Neuronal stem cell (in vitro differentiated cells): ENCODE data around the gene ING1.
"Not testable (repeated sequence)": the region's sequence is repeated elsewhere in the genome, so short reads cannot be mapped to it uniquely, and the experiment has no call there.

Source experiments
- DNase-seq: peaks from one replicate; pipeline ENCODE4 v3.0.0-alpha.2; 2013; ENCODE audit warnings: low spot score
- H2AFZ ChIP-seq: one replicate; pipeline ENCODE4 v1.6.1; 2013; ENCODE audit warnings: mild to moderate bottlenecking, low read length, inconsistent platforms
- H2AK5ac ChIP-seq: 2 replicates; pipeline ENCODE4 v1.6.1; 2013; ENCODE audit warnings: low read depth, mild to moderate bottlenecking, inconsistent platforms, low read length, moderate library complexity, mixed read lengths
- H2BK120ac ChIP-seq: 2 replicates; pipeline ENCODE4 v1.6.1; 2013; ENCODE audit warnings: low read depth, mild to moderate bottlenecking, inconsistent platforms, low read length, moderate library complexity, mixed read lengths
- H2BK12ac ChIP-seq: one replicate; pipeline ENCODE4 v1.6.1; 2013; ENCODE audit warnings: low read length, inconsistent platforms
- H2BK15ac ChIP-seq: 2 replicates; pipeline ENCODE4 v1.6.1; 2013; ENCODE audit warnings: mild to moderate bottlenecking, low read length, inconsistent platforms, mixed read lengths
- H2BK5ac ChIP-seq: one replicate; pipeline ENCODE4 v1.6.1; 2013; ENCODE audit warnings: inconsistent platforms, mild to moderate bottlenecking, low read length, moderate library complexity
- H3K14ac ChIP-seq: one replicate; pipeline ENCODE4 v1.6.1; 2013; ENCODE audit warnings: low read length, inconsistent platforms
- H3K18ac ChIP-seq: 2 replicates; pipeline ENCODE4 v1.6.1; 2013; ENCODE audit warnings: low read length, inconsistent platforms
- H3K23ac ChIP-seq: 2 replicates; pipeline ENCODE4 v1.6.1; 2013; ENCODE audit warnings: low read depth, mild to moderate bottlenecking, mixed read lengths, low read length, inconsistent platforms; ENCODE audit not compliant: poor library complexity
- H3K27ac ChIP-seq: replicated peaks from 3 replicates; pipeline ENCODE4 v1.5.1; 2013; ENCODE audit warnings: low read length, inconsistent platforms
- H3K27me3 ChIP-seq, 3 experiments: 2 replicates each; pipeline ENCODE4 v1.6.1; 2013; ENCODE audit warnings: low read length in 3 of 3, mild to moderate bottlenecking in 2 of 3, inconsistent platforms in 1 of 3, low read depth in 1 of 3, mixed read lengths in 1 of 3, moderate library complexity in 1 of 3; ENCODE audit not compliant: control insufficient read depth in 3 of 3, insufficient read depth in 3 of 3
- H3K36me3 ChIP-seq, 2 donors: replicated peaks in 1 of 2; 2 replicates each; pipeline ENCODE4 v1.6.1; 2013; ENCODE audit warnings: low read length in 2 of 2; ENCODE audit not compliant: control insufficient read depth in 2 of 2, insufficient read depth in 2 of 2
- H3K4ac ChIP-seq: 2 replicates; pipeline ENCODE4 v1.6.1; 2013; ENCODE audit warnings: inconsistent platforms, mild to moderate bottlenecking, low read length, moderate library complexity
- H3K4me1 ChIP-seq, 2 donors: 1 replicate in 1 of 2; 2 replicates in 1 of 2; pipeline ENCODE4 v1.6.1; 2013; ENCODE audit warnings: low read length in 2 of 2, low read depth in 1 of 2; ENCODE audit not compliant: control insufficient read depth in 2 of 2, insufficient read depth in 1 of 2
- H3K4me2 ChIP-seq: one replicate; pipeline ENCODE4 v1.6.1; 2013; ENCODE audit warnings: mild to moderate bottlenecking, low read length, inconsistent platforms; ENCODE audit not compliant: insufficient read depth, poor library complexity, severe bottlenecking
- H3K4me3 ChIP-seq, 2 donors: 2 replicates each; pipeline ENCODE4 v1.5.1; 2013; ENCODE audit warnings: low read length in 2 of 2, mild to moderate bottlenecking in 2 of 2, inconsistent platforms in 1 of 2, moderate library complexity in 1 of 2
- H3K79me1 ChIP-seq: one replicate; pipeline ENCODE4 v1.6.1; 2013; ENCODE audit warnings: low read depth, mild to moderate bottlenecking, inconsistent platforms, low read length, moderate library complexity
- H3K9ac ChIP-seq: one replicate; pipeline ENCODE4 v1.6.1; 2013; ENCODE audit warnings: mild to moderate bottlenecking, low read depth, low read length, inconsistent platforms; ENCODE audit not compliant: poor library complexity
- H3K9me3 ChIP-seq, 2 donors: replicated peaks in 1 of 2; 2 replicates each; pipeline versions ENCODE3 to v1.6.1; 2013; ENCODE audit warnings: low read length in 2 of 2, mild to moderate bottlenecking in 2 of 2, inconsistent platforms in 1 of 2, low read depth in 1 of 2, mixed read lengths in 1 of 2, moderate library complexity in 1 of 2; ENCODE audit not compliant: control insufficient read depth in 2 of 2, insufficient read depth in 1 of 2
- H4K8ac ChIP-seq: one replicate; pipeline ENCODE4 v1.6.1; 2013; ENCODE audit warnings: low read depth, mild to moderate bottlenecking, inconsistent platforms, low read length, moderate library complexity
- H4K91ac ChIP-seq: one replicate; pipeline ENCODE4 v1.6.1; 2013; ENCODE audit warnings: low read length, low read depth, mild to moderate bottlenecking, inconsistent platforms; ENCODE audit not compliant: poor library complexity
- WGBS, 2 donors: extraction: QIAGEN DNeasy Blood & Tissue Kit; methylation state at CpG; one replicate each; pipeline ENCODE4 v1.1.7; 2013; ENCODE audit warnings: missing lambda C conversion rate in 2 of 2, mixed read lengths in 1 of 2; ENCODE audit not compliant: insufficient read length in 2 of 2, insufficient replicate concordance in 1 of 2; ENCODE audit errors: extremely low coverage in 2 of 2; 5-methylcytosine and 5-hydroxymethylcytosine counted together

ING1 gene

GRCh38 chr13:110666255-110666533 is 47.3 kb upstream of the ING1 start:
- peaks cover 41 to 90% of the 10 kb centered on the region in 2 donors for H3K36me3 ChIP-seq
- no peak overlapping the region for H3K14ac ChIP-seq
- H3K4me3 ChIP-seq: no peak overlapping the region
- H3K79me1 ChIP-seq: peaks cover 2% of the 10 kb centered on the region
- no peak overlapping the region for H2AFZ ChIP-seq
- no peaks in the 10 kb centered on the region for H3K4me1 ChIP-seq
- no peak overlapping the region for H3K23ac ChIP-seq
- H3K27ac ChIP-seq: no peak overlapping the region
- H3K18ac ChIP-seq: no peak overlapping the region
- no peak overlapping the region for H4K91ac ChIP-seq
- H3K27me3 ChIP-seq: no peaks in the 10 kb centered on the region
- no peak overlapping the region for H2AK5ac ChIP-seq
- no peak overlapping the region for H3K4me2 ChIP-seq
- H3K9ac ChIP-seq: no peak overlapping the region
- H3K4ac ChIP-seq: no peak overlapping the region
- H2BK5ac ChIP-seq: no peak overlapping the region
- no peak for DNase-seq
- H3K9me3 ChIP-seq: peaks cover 13 to 34% of the 10 kb centered on the region in 2 donors
- H4K8ac ChIP-seq: no peak overlapping the region
- H2BK15ac ChIP-seq: no peak overlapping the region
- H2BK120ac ChIP-seq: no peak overlapping the region
- no CpG with 5 or more reads among the region's 8 CpGs for WGBS, 2 donors
- no peak overlapping the region for H2BK12ac ChIP-seq

GRCh38 chr13:110669036-110669435 is 44.5 kb upstream of the ING1 start:
- H4K8ac ChIP-seq: no peak overlapping the region

DNA sequence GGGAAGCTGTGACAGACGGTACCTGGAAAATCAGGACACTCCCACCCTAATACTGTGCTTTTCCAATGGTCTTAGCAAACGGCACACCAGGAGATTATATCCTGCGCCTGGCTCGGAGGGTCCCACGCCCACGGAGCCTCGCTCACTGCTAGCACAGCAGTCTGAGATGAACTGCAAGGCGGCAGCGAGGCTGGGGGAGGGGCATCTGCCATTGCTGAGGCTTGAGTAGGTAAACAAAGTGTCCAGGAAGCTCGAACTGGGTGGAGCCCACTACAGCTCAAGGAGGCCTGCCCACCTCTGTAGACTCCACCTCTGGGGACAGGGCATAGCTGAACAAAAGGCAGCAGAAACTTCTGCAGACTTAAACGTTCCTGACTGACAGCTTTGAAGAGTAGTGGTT is 43.7 kb upstream of the ING1 start:
- not testable (repeated sequence) for H3K27me3 ChIP-seq, H3K4ac ChIP-seq, H3K4me3 ChIP-seq, H2BK5ac ChIP-seq, DNase-seq, H3K4me1 ChIP-seq, H3K27ac ChIP-seq, H2BK12ac ChIP-seq, H2AFZ ChIP-seq, H2AK5ac ChIP-seq, H3K9ac ChIP-seq, H3K14ac ChIP-seq, H4K8ac ChIP-seq, H2BK15ac ChIP-seq, H3K79me1 ChIP-seq, H3K18ac ChIP-seq, H3K4me2 ChIP-seq, H4K91ac ChIP-seq, H2BK120ac ChIP-seq, H3K23ac ChIP-seq
- no CpG with 5 or more reads among the region's 11 CpGs for WGBS, 2 donors
- Histone ChIP-seq H3K9me3 (peaks cover 5 to 18% of the 10 kb centered on the region in 2 donors), H3K36me3 (peaks cover 23 to 56% of the 10 kb centered on the region in 2 donors)

More at GRCh38 chr13:110669036-110669435, 44.5 kb upstream of the ING1 start:
- Histone ChIP-seq H2BK12ac (no peak overlapping the region), H4K91ac (no peak overlapping the region), H3K4me1 (no peaks in the 10 kb centered on the region), H3K36me3 (peaks cover 24 to 62% of the 10 kb centered on the region in 2 donors), H3K27me3 (no peaks in the 10 kb centered on the region), H2AK5ac (no peak overlapping the region), H2BK120ac (no peak overlapping the region), H3K27ac (no peak overlapping the region), H2AFZ (no peak overlapping the region), H2BK5ac (no peak overlapping the region), H3K14ac (no peak overlapping the region), H2BK15ac (no peak overlapping the region), H3K4ac (no peak overlapping the region), H3K9ac (no peak overlapping the region), H3K4me2 (no peak overlapping the region), H3K23ac (no peak overlapping the region), H3K9me3 (peaks cover 5 to 18% of the 10 kb centered on the region in 2 donors), H3K79me1 (peaks cover 2% of the 10 kb centered on the region), H3K18ac (no peak overlapping the region), H3K4me3 (no peak overlapping the region)
- DNase-seq: no peak
- no CpG with 5 or more reads among the region's 9 CpGs for WGBS, 2 donors

DNA sequence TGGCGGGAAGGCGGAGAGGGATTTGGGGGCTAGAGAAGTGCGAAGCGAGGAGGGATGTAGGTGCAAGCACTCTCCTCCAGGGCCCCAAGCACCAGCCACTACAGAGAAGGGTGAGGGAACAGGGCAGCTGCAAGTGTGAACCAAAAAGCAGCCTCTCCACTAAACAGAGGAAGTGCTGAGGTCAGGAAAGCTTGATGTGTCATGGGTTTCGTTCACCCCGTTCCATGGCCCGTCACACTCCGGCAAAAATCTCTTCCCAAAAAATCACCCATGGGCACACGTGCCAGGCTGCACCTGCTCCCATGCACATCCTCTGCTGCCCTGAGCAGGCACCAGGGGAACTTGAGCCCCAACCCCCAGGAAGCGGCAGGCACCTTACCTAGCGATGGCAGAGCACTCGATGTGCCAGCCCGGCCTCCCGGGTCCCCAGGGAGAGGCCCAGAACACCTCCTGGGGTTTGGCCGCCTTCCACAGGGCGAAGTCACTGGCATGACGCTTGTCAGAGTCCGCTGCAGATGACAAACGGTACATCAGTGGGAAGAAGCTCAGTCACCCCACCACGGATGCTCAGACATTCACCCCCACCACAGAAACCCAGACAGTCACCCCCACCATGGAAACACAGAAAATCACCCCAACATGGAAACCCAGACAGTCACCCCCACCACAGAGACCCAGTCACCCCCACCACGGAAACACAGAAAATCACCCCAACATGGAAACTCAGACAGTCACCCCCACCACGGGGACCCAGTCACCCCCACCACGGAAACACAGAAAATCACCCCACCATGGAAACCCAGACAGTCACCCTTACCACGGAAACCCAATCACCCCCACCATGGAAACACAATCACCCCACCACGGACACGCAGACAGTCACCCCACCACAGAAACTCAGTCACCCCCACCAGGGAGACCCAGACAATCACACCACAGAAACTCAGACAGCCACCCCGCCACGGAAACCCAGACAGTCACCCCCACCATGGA is 36.6 kb upstream of the ING1 start:
- Histone ChIP-seq H2BK12ac (no peak overlapping the region), H4K8ac (no peak overlapping the region), H3K4ac (no peak overlapping the region), H2BK5ac (no peak overlapping the region), H3K18ac (peak overlapping the region; percentile 71), H3K9me3 (peaks cover 0 to 1% of the 10 kb centered on the region in 2 donors), H3K23ac (peak overlapping the region; percentile 14), H3K14ac (no peak overlapping the region), H2BK15ac (no peak overlapping the region), H2AFZ (no peak overlapping the region), H4K91ac (no peak overlapping the region), H3K79me1 (peaks cover 8% of the 10 kb centered on the region), H3K9ac (no peak overlapping the region), H2BK120ac (no peak overlapping the region), H3K4me3 (no peak overlapping the region), H3K36me3 (peaks cover 25 to 59% of the 10 kb centered on the region in 2 donors), H3K27ac (no peak overlapping the region), H3K4me2 (no peak overlapping the region), H3K27me3 (no peaks in the 10 kb centered on the region), H2AK5ac (no peak overlapping the region), H3K4me1 (no peaks in the 10 kb centered on the region)
- WGBS, 2 donors: no CpG with 5 or more reads among the region's 28 CpGs
- no peak for DNase-seq
